ENCODE measurements around the gene MPRIP.

MPRIP gene

GRCh38 chr17:17227608-17228520 lies 185.6 kb downstream of the MPRIP start:
- TF ChIP-seq PPARA (CRISPR knock-in tag; IDR thresholded peaks at IDR 0.05; ENCODE audit: borderline replicate concordance) (no peak), ISL1 (CRISPR knock-in tag; IDR thresholded peaks at IDR 0.05) (no peak), ZNF8 (CRISPR knock-in tag; IDR thresholded peaks at IDR 0.05) (no peak), ARNTL (CRISPR knock-in tag; IDR thresholded peaks at IDR 0.05; ENCODE audit: borderline replicate concordance, low read depth) (no peak), POU6F1 (CRISPR knock-in tag; IDR thresholded peaks at IDR 0.05; ENCODE audit: borderline replicate concordance, low read depth) (no peak)
- ATAC-seq: no peak

GRCh38 chr17:17228521-17229279 lies 186.4 kb downstream of the MPRIP start:
- TF ChIP-seq ZNF565 (CRISPR knock-in tag; conservative IDR thresholded peaks at IDR 0.05; ENCODE audit: low read depth) (no peak), TCF4 (CRISPR knock-in tag; IDR thresholded peaks at IDR 0.05; ENCODE audit: borderline replicate concordance) (no peak)
- no peak for ATAC-seq

- no peak for ATAC-seq
- TF ChIP-seq ZNF70 (CRISPR knock-in tag; IDR thresholded peaks at IDR 0.05): no peak
These were observed 187.4 kb downstream of the MPRIP start for GRCh38 chr17:17229416-17230384.

GRCh38 chr17:17231621-17232302 lies 189.5 kb downstream of the MPRIP start:
- TF ChIP-seq SNAI2 (CRISPR knock-in tag; IDR thresholded peaks at IDR 0.05): no peak
- TF ChIP-seq GLIS3 (CRISPR knock-in tag; IDR thresholded peaks at IDR 0.05): no peak
- no peak for TF ChIP-seq CSDC2 (CRISPR knock-in tag; IDR thresholded peaks at IDR 0.05)
- no peak for TF ChIP-seq ZC3H10 (CRISPR knock-in tag; IDR thresholded peaks at IDR 0.05)
- TF ChIP-seq ESRRG (CRISPR knock-in tag; IDR thresholded peaks at IDR 0.05): no peak
- no peak for TF ChIP-seq ZFP3 (CRISPR knock-in tag; IDR thresholded peaks at IDR 0.05)
- TF ChIP-seq PATZ1 (CRISPR knock-in tag; IDR thresholded peaks at IDR 0.05; ENCODE audit: borderline replicate concordance): no peak
- no peak for TF ChIP-seq BACH2 (CRISPR knock-in tag; IDR thresholded peaks at IDR 0.05; ENCODE audit: borderline replicate concordance)
- no peak for TF ChIP-seq CSRNP3 (CRISPR knock-in tag; IDR thresholded peaks at IDR 0.05)
- TF ChIP-seq RARB (CRISPR knock-in tag; IDR thresholded peaks at IDR 0.05): no peak
- no peak for TF ChIP-seq ZFP30 (CRISPR knock-in tag; IDR thresholded peaks at IDR 0.05)
- TF ChIP-seq PPARA (CRISPR knock-in tag; IDR thresholded peaks at IDR 0.05; ENCODE audit: borderline replicate concordance): no peak
- TF ChIP-seq ARNTL (CRISPR knock-in tag; IDR thresholded peaks at IDR 0.05; ENCODE audit: borderline replicate concordance, low read depth): no peak
- no peak for TF ChIP-seq TCF4 (CRISPR knock-in tag; IDR thresholded peaks at IDR 0.05; ENCODE audit: borderline replicate concordance)
- TF ChIP-seq ZNF70 (CRISPR knock-in tag; IDR thresholded peaks at IDR 0.05): no peak
- no peak for ATAC-seq

Measured in SK-N-SH treated with all-trans-retinoic acid at 6 μM for 48 hours (cell line).